Hematopoietic multipotent progenitor cell treated with erythropoietin and hydrocortisone succinate and interleukin-3 and kit ligand, for 4 days (in vitro differentiated cells): ENCODE data around the gene WASHC3.
"Not testable (repeated sequence)": the region's sequence is repeated elsewhere in the genome, so short reads cannot be mapped to it uniquely, and the experiment has no call there.

Experiments
- DNase-seq: peaks from one replicate; pipeline ENCODE4 v3.0.0-alpha.2; 2015

Gene WASHC3, protein sequence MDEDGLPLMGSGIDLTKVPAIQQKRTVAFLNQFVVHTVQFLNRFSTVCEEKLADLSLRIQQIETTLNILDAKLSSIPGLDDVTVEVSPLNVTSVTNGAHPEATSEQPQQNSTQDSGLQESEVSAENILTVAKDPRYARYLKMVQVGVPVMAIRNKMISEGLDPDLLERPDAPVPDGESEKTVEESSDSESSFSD

DNA sequence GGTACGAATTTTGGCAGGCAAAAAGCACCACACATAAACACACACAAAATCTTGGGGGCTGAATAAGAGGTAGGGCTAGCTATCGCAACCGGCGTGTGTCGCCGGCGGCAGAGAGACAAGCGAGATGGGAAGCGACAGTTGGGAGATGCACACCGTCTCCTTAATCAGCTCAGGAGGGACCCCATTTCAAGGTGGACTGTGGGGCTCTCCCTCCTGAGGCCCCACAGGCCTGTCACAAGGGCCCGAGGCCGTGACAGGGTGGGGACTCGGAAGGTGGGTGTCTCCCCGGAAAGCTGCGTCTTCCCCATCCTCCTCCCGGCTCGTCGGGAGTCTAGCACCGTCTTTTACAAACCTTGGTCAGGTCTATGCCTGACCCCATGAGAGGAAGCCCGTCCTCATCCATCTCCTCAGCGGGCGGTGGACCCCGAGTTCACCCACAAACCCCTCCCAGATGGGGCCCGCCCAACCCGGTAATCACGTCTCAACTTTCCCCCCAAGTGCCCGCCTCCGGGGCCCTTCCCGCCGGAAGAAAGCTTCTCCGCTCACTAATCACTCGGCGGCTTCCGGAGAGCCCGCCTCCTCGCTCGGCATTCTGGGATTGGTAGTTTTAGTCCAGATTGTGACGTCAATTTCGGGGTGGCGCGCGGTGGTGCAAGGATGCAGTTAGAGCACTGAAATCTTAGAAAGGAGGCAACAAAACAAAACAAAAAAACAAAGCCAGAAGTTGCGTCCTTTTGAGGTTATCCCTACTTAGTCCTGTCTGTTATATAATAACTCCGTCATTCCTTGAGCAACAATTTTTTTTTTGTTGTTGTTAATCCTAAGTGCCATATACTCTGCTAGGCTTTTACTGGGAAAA is at the start of gene WASHC3:
Gene WASHC3 (minus strand): TSS at position 432 of the 859 bp plus-strand sequence. CDS start 29 bp downstream, at position 403.
- DNase-seq = peak; percentile 98

DNA sequence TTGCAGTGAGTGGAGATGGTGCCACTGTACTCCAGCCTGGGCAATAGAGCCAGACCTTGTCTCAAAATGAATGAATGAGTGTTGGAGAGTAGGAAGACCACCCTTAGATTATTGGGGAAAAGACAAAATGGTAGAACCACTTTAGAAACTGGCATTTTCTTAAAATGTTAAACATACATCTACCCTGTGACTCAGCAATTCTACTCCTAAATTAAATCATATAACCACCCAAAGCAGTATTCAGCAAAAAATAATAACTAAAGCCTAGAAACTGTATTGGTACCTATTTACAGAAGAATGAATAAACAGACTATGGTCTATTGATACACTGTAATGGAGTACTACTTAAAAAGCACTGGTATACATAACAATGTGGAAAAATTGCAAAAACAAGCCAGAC is 49.0 kb upstream of the WASHC3 start:
- DNase-seq = no peak

DNA sequence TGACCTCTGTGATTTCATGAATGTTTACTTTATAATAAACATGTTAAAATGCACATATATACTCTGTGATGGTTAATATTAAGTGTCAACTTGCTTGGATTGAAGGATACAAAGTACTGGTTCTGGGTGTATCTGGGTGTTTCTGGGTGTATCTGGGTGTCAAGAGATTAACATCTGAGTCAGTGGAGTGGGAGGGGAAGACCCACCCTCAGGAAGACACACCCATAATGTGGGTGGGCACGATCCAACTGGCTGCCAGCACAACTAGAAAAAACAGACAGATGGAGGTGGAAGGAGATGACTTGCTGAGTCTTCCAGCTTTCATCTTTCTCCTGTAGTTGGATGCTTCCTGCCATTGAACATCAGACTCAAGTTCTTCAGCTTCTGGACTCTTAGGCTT is 46.2 kb upstream of the WASHC3 start:
- DNase-seq = peak; percentile 14

DNA sequence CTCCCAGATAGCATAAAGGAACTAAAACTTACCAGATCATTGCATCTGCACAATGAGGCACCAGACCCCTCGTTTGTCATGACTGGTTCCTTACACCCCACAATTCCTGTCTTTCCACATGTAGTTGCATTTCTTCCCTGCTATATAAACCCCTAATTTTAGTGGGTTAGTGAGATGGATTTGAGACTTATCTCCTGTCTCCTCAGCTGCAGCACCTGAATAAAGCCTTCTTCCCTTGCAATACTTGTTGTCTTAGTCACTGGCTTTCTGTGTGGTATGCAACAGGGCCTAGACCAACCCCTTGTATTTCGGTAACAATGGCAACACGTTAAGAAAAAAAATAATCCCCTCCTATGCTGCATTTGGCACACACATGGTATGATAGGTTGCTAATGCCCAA is 45.1 kb upstream of the WASHC3 start:
- no peak for DNase-seq

DNA sequence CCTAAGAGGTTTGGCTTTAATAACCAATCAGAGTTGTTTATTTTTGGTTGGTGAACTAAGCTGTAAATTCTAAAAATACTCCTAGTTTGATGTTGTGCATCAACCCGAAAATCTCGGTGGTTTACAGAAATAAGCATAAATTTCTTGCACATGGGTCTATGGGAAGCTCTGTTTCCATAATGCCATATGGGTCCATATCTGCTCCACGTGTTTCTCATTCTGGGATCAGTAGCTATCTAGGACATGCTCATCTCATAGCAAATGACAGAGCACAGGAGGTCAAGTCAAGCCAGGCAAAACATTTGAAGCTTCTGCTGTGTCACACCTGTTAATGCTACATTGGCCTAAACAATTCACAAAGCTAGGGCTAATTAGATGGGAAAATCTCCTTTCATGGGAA is 35.1 kb upstream of the WASHC3 start:
- DNase-seq = no peak

DNA sequence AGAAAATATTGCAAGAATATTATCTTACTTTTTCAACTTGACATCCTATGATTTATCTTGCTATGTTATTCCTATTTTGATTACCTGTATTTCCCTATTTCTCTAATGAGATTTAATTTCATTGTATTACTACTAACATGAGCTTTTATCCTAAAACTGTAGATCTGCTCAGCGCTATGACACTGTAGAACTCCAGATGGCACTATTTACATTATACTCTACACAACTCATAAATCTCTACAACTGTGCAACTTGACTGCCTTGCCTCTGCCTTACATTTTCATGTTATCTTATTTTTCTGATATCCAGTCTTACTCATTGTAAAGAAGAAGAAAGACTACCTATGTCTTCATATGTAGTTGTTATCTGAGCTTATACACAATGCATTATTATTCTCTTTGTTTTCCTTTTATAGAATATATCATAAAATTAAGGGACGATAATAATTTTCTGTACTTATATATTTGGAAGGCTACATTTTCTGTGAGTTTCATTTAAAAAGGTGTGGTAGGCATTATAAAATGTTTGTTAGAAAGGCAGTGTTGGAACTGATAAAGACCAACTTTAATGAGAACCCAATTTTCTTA is 34.0 kb upstream of the WASHC3 start:
- DNase-seq = peak; percentile 69

DNA sequence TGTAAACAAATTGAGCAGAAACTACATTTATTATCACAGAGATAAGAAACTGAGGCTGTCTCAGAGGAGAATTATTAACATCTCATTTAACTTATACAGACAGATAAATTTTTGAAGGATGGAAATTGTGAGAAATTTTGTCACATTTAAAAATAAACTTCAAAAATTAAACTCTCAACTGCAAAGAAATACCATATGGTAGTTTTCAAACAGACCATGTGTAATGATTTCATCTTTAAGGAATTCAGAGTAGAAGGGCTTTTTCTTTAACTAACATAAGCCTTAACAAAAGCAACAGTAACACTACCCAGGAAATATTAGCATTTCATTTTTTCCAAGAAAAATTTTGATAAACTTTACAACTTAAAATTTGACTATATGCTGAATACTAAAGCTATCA is 31.5 kb upstream of the WASHC3 start:
- no peak for DNase-seq

DNA sequence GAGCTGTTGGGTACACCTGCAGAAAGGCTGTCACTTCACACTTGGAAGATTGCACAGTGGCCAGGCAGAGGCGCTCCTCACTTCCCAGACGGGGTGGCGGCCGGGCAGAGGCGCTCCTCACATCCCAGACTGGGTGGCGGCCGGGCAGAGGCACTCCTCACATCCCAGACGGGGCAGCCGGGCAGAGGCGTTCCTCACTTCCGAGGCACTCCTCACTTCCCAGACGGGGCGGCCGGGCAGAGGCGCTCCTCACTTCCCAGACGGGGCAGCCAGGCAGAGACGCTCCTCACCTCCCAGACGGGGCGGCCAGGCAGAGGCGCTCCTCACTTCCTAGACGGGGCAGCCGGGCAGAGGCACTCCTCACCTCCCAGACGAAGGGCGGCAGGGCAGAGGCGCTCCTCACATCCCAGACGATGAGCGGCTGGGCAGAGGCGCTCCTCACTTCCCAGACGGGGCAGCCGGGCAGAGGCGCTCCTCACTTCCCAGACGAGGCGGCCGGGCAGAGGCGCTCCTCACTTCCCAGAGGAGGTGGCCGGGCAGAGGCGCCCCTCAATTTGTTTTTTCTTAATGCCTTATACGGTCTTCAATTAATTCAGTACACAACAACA is 27.5 kb upstream of the WASHC3 start:
- DNase-seq = not testable (repeated sequence)

DNA sequence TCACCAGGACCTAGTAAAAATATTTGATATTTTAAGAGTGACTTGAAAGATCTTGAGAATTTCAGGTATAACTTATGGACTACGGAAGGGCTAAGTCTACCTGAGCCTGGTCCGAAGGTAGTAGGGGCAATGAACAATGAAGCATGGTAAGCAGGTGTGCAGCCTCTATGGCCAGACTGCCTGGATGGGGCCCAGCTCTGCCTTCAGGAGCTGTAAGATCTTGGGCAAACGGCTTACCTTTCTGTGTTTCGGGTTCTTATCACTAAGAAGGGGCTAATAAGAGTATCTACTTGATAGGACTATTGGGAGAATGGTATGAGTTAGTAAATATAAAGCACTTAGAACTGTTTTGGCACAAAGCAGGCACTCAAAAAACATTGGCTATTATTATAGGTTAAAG is 19.1 kb upstream of the WASHC3 start:
- no peak for DNase-seq

DNA sequence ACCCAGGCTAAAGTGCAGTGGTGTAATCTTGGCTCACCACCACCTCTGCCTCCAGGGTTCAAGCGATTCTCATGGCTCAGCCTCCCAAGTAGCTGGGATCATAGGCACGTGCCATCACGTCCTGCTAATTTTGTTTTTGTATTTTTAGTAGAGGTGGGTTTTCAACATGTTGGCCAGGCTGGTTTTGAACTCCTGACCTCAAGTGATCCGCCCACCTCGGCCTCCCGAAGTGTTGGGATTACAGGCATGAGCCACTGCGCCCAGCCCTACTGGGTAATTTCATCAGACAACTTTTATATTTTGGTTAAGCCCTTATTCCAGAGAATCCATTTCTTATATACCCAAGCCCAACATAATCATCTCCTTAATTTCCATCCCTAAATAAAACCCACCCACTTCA is 10.3 kb upstream of the WASHC3 start:
- not testable (repeated sequence) for DNase-seq

DNA sequence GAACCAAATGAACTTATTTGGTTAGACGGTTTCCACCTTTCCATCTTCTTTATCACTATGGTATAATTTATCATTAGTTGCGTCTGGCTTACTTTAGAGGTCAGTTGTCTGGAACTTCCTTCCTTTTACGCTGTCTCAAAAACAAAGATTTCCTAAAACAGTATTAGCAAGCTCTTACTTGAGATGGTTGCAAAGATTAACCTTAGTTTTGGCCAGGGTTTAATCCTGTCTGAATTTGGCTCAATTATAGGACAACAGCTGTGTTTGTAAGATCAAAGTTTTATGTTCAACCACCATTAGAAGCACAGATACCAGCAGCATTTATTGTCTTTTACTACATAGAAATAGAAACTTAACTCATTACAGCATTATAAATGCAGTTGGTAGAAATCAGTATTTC is 7.9 kb upstream of the WASHC3 start:
- DNase-seq = no peak

DNA sequence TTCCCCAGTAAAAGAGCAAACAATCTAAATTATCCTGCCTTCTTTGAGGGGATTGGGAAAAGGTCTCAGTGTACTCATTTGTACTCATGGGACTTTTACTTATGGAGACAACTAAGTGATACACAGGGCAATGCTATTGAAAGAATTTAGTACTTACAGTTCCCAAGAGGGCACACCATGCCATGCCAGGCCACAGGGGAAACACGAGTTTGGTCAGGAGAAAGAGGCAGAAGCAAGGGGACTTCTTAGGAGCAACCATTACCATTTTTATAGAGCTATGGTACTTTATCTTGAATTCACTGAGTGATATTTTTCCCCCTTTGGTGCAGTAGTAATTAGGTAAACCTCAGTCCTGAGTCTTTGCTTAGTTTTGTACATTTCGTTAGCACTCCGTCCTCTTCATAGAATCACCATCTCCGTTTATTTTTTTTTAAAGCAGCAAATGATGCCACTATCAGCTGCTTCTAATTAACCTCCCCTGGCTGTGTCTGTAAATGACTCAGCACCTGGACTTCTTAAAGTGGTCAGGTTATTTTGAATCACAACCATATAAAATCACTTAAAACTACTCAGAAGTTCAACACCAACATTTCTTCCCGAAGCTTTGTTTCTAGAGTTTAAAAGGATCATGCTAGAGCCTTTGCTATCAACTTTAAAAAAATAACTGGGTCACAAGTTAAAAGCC is 5.9 kb upstream of the WASHC3 start:
- no peak for DNase-seq

DNA sequence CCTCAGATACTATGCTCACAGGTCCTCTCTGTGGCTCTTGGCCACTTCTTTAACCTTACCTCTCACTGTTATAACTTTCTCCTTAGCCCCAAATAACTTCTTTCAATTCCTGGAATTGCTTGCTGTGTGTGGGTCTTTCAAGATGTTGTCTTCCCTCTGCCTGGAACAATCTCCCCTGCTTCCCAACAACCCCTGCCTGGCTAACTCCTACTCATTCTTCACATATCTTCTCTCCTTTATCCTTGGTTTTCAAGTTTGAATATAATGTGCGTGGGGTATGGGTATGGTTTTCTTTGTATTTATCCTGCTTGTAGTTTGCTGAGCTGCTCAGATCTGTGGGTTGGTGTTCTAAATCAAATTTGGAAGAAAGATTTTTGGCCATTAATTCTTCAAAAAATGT is 2.7 kb upstream of the WASHC3 start:
- no peak for DNase-seq

DNA sequence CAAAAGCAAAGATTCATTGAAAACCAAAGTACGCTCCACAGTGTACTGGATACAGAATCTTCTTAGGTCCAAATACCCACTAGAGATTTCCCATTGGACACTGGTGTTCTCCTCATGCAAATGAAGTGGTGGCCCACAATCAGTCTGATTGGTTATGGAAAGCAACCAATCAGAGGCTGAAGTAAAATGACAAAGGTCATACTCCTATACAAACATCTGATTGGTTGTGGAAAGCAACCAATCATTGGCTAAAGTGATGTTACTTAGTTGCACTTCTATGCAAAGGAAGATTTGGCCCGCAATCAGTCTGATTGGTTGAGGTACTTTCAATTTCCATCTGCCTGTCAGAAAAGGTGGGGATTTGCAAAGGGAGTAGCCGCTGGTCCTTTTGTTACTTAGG is 1.3 kb upstream of the WASHC3 start:
- peak; percentile 28 for DNase-seq

DNA sequence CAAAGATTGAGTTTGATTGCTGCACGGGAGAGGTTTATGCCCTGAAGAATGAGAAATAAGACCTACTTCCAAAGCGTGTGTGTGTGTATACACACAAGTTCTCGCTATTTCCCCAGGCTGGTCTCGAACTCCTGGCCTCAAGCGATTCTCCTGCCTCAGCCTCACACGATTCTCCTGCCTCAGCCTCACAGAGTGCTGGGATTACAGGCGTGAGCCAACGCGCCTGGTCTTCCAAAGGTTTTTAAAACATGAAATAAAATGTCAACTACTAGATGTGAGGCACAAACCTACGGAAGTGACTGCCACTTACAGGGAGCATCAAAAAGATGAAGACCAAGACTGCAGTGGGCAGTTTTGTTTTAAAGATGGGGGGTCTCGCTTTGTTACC is 622 bp upstream of the WASHC3 start:
- no peak for DNase-seq

DNA sequence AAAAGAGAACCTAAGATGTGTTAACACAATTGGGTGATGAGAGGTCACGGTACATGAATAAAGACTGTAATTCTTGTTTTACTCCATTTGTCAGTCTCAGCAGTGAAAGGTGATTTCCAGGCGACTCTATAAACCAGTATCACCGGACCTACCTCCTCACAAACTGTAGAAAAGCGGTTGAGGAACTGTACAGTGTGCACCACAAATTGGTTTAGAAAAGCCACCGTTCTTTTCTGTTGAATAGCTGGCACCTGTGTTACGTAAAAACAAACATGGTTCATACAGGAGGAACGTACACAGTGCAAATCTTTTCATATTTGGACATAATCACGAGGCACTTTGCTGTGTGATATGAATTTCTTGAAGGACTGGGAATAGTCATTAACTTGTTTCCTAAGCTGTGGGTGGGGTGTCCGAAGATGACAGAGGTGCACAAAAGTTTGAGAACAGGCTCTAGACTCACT is 663 bp downstream of the WASHC3 start:
- peak; percentile 43 for DNase-seq

DNA sequence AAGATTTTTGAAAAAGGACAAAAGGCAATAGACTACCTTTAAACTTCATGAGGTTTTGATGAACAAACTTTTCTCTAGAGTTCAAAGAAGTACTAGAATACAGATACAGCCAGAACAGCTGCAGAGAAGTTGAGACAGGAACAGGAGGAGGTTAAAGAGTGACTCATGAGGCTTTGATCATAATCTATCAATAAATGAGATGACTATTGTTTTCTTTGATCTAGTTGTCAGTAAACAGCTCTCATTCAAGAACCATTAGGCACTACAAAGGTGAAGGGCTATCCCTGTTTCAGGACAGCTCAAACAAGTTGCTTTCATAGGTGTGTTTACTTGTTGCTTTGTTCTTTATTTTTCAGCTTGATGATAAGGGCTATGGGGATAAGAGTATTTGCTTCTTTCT is 2.4 kb downstream of the WASHC3 start:
- peak; percentile 26 for DNase-seq

DNA sequence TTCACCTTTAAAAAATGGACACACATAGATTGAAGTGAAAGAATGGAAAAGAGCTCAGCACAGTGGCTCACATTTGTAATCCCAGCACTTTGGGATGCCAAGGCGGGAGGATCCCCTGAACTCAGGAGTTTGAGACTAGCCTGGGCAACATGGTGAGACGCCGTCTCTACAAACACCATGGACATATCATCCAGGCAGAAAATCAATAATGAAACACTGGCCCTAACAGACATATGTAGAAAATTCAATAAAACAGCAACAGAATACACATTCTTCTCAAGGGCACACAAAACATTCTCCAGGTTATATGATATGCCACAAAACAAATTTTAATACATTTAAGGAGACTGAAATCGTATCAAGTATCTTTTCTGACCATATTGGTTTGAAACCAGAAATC is 7.4 kb downstream of the WASHC3 start:
- no peak for DNase-seq

DNA sequence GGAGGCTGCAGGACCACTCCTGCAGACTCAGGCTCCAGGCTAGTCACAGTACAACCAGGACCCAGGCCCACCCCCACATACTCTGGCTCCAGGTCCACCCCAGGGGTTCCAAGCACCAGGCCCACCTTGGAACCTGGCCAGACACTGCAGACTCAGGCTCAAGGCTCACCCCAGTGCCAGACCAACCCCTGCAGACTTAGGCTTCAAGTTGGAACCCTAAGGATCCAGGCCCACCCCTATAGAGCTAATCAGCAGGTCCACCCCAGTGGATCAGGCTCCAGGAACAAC is 8.8 kb downstream of the WASHC3 start:
- no peak for DNase-seq

DNA sequence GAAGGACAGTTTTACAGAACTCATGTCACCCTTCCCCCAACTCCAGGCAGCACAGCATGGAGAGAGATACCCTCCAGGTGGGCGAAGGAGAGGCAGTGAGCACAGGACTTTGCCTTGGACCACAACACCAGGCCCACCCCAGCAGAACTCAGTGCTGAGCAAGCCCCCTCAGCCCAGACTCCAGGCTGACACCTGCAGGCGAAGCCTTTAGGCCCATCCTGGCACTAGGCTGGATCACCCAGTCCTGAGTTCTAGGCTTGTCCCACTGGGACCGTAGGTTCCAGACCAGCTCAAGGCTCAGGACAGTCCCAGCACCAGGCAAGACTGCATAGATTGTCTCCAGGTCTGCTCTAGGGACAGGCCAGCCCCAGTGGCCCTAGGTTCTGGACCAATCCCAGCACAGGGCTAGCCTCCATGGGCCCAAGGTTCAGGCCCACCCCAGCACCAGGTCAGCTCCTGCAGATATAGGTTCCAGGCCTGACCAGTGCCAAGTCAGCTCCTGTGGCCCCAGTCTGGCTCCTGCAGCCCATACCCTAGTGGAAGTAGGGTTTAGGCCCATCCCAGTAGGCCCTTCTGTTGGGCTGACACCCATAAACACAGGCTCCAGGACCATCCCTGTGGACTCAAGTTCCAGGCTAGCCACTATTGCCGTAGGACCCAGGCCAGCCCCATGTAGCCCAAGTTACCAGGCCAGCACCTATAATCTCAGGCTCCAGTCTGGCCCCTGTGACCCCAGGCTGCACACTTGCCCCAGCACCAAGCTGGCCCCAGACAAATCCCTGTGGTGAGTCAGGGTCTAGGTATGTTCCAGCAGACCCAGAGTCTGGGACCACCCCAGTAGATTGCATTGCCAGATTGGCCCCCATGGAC is 9.4 kb downstream of the WASHC3 start:
- no peak for DNase-seq

DNA sequence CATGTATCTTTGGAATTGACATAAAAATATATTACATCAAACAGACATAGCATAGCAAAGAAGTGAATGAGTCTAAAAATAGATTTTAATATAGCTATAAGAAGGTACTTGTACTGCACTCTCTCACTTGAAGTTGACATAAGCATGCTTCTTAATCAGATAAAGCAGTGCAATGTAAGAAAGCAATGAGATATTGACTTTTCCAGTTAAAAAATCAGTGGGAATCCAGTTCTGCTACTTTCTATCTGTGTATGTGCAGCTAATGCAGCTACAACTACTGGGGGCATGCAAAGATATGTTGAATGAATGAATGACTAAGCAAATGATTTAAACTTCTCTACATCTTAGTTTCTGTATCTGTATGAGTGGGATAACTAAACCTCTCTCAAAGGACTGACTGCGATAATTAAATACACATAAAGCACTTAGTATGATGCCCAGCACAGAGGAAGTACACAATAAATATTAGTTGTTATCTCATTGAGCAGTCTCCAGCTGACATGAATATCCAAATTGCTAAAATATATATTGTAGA is 10.3 kb downstream of the WASHC3 start:
- DNase-seq = peak; percentile 11
